NCI-H146 (cell line): ENCODE results near the gene DCP1A.
"Not testable (repeated sequence)": the region's sequence is repeated elsewhere in the genome, so short reads cannot be mapped to it uniquely, and the experiment has no call there.

Source experiments
- DNase-seq: peaks from one replicate; lab custom pipeline; 2025; lab: John Stamatoyannopoulos, UW

The DCP1A gene

GRCh38 chr3:53347261-53348064 is at the start of gene DCP1A:
Gene DCP1A (minus strand): TSS chr3:53347543. CDS start chr3:53347517, 26 bp downstream.
- DNase-seq = peak; percentile 90

GRCh38 chr3:53384465-53385423 is 37.4 kb upstream of the DCP1A start:
- peak; percentile 30 for DNase-seq

- no peak for DNase-seq
These were observed 34.8 kb upstream of the DCP1A start for GRCh38 chr3:53382106-53382505.

- DNase-seq = no peak
These were observed 33.0 kb upstream of the DCP1A start for GRCh38 chr3:53380306-53380705.

- no peak for DNase-seq
These were observed 32.6 kb upstream of the DCP1A start for GRCh38 chr3:53379898-53380297.

- no peak for DNase-seq
These were observed 30.5 kb upstream of the DCP1A start for GRCh38 chr3:53377794-53378193.

GRCh38 chr3:53376679-53377078 is 29.3 kb upstream of the DCP1A start:
- no peak for DNase-seq

GRCh38 chr3:53375019-53375418 is 27.7 kb upstream of the DCP1A start:
- peak; percentile 60 for DNase-seq

GRCh38 chr3:53370719-53371118 is 23.4 kb upstream of the DCP1A start:
- DNase-seq = not testable (repeated sequence)

- DNase-seq = no peak
These were observed 14.5 kb upstream of the DCP1A start for GRCh38 chr3:53361852-53362251.

GRCh38 chr3:53357458-53357857 is 10.1 kb upstream of the DCP1A start:
- DNase-seq = no peak

- no peak for DNase-seq
These were observed 7.7 kb upstream of the DCP1A start for GRCh38 chr3:53354945-53355498.

- no peak for DNase-seq
These were observed 5.9 kb upstream of the DCP1A start for GRCh38 chr3:53353202-53353601.

GRCh38 chr3:53350652-53351051 is 3.3 kb upstream of the DCP1A start:
- DNase-seq = no peak

- not testable (repeated sequence) for DNase-seq
These were observed 775 bp upstream of the DCP1A start for GRCh38 chr3:53348118-53348517.

- DNase-seq = no peak
These were observed 452 bp downstream of the DCP1A start for GRCh38 chr3:53346922-53347260.

- DNase-seq = no peak
These were observed 829 bp downstream of the DCP1A start for GRCh38 chr3:53346514-53346913.

GRCh38 chr3:53342353-53342752 is 5.0 kb downstream of the DCP1A start:
- no peak for DNase-seq

GRCh38 chr3:53337167-53337940 is 10.0 kb downstream of the DCP1A start:
- no peak for DNase-seq

GRCh38 chr3:53334742-53335141 is 12.6 kb downstream of the DCP1A start:
- no peak for DNase-seq

- no peak for DNase-seq
These were observed 15.5 kb downstream of the DCP1A start for GRCh38 chr3:53331871-53332270.

GRCh38 chr3:53329897-53330296 is 17.4 kb downstream of the DCP1A start:
- no peak for DNase-seq
